GM21423 (cell line): ENCODE measurements around the gene RAB18.
"Not testable (repeated sequence)": the region's sequence is repeated elsewhere in the genome, so short reads cannot be mapped to it uniquely, and the experiment has no call there.

Source experiments
- ATAC-seq: cut with Tn5 transposase; IDR thresholded peaks from one replicate; pipeline ENCODE4 v1.9.1; 2021; ENCODE audit warnings: mild to moderate bottlenecking, moderate library complexity; ENCODE audit not compliant: unreplicated experiment

The RAB18 gene

DNA sequence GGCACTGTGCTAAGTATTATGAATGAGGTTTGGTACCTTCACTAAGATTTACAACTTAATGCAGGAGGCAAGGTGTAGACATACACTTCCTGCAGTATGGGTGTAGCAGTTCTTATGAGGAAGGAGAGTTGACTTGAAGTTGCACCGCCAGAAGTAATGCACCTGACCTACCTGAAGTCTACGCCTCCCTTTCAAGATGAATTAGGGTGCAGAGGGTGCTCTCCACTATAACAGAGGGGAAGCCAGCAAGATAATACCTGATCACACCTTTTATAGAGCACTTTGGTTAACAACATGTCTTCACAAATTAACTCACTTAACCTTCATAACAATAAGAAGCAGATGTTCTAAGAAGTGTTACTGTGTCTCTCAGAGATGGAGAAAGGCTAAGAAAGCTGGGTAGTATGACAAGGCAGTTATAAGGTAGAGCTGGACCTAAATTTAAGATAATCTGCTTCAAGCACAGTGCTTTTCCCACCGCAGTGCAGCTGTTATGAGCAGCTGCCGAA is 552 bp upstream of the RAB18 start:
- no peak for ATAC-seq

DNA sequence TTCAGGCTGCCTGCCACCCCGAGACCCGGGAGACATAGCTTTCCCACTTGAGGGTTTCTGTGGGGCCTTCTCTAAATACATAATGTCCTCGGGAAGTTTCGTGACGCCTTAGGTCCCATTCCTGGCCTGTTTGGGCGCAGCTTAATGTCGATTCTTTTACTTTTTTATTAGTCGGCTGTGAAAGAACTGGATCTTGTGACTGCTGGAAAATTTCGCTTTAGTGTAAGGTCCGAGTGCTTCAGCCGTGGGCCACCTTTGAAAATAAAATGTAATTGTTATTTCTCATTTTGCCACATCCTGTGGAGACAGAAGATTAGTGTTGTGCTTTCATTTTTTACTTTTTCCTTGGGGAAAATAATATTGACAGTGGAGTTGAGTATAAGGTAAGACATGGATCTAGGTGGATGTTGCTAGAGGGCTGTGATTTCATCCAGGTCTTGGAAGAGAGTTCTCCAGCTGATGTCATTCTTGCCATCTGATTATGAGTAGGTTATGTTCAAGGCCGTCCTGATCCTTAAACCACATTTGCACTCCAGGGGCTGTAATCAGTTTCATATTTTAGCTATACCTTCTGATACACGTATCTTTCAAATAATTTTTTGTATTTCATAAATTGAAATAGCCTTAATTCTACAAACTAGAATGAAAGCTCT is 830 bp downstream of the RAB18 start:
- no peak for ATAC-seq

DNA sequence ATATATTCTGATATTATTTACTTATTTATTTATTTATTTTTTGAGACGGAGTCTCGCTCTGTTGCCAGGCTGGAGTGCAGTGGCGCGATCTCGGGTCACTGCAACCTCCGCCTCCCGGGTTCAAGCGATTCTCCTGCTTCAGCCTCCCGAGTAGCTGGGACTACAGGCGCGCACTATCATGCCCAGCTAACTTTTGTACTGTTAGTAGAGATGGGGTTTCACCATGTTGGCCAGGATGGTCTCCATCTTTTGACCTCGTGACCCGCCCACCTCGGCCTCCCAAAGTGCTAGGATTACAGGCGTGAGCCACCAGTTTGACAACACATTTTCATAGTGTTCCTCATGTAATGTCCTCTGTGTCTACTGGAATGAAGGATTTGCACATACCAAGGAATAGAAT is 1.4 kb downstream of the RAB18 start:
- not testable (repeated sequence) for ATAC-seq

- no peak for ATAC-seq
Measured at GRCh38 chr10:27506280-27506679, 2.2 kb downstream of the RAB18 start.

DNA sequence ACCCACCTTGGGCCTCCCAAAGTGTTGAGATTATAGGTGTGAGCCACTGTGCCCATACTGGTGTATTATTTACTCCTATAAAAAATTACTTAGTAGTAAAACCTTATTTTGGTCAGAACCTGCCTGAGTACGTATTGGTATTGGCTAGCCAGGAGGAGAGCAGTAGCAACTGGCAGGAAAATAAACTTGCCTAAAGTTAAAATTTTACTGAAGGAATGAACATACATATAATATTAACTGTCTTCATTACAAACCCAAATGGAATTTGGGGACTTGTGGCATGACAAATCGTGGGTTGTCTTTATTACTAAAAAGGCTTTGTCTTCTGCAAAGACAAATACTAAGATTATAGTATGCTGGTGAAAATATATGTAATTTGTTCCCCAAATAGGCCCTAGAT is 8.4 kb downstream of the RAB18 start:
- no peak for ATAC-seq

DNA sequence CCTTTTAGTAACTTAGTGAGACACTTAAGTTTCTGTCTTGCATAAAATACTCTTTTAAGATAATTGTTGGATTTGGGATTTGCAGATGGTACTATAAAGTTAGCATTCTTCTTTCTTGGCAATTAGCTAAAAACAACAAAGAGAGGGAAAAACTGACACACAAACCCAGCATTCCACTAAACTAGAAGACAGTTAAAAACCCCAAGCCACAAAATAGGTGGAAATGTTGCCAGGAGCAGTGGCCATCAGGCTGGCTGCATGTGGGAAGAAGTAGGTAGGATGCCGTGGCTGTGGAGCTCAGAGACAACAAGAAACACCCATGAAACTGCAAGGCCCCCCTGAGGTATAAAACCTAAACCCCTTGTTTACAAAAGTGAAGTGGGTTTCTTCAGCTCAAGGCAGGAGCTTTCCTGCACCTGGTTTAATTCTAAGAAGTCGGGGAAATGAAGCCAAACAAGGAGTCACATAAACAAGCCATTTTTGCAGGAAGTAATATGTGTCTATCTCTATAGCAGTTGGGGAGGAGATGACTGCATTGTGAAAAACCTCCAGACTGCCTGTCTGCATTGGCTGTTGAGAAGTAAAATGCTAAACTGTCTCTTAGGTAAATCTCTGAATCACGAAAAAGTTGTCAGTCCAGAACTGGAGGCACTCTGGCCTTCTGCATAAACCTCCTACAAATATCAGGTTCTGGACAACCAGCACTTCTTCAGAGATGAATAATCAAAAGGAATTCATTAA is 9.5 kb downstream of the RAB18 start:
- ATAC-seq: no peak

GRCh38 chr10:27514243-27514642 is 10.1 kb downstream of the RAB18 start:
- ATAC-seq: no peak

GRCh38 chr10:27518261-27518660 is 14.2 kb downstream of the RAB18 start:
- no peak for ATAC-seq

DNA sequence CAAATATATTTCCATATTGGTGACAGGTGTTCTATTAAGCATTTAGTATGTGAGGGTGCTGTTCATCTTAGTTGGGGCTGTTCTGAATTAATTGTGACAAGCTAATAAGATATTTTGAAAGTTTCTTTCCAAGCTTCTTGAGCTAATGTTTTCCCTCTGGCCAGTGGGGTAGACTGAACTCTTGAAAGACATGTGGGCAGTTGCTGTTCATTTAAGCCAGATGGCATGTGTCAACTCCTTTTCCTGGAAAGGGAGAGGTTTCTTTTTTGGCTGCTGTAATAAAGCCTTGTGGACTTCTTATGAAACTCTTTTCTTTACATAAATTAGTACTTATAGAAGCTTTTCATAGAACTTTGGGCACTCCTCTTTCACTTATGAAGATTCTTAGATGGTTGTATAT is 21.7 kb downstream of the RAB18 start:
- no peak for ATAC-seq

DNA sequence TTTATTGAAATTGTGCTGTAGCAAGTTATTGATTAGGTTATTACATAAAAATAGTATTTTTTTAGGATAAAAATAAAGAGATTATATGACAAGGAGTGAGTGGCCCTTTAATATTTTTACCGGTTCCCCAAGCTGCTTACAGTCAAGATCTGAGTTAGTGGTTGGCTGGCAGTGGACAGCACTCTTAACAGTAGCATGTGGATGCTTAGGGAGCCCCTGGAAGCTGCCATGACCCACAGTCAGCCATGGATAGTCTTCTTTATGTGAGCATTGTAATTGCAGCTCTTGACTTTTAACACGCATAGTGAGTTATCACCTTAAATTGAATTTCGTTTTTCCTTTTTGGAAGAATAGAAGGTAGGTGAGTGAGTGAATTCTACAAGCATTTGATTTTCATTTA is 22.1 kb downstream of the RAB18 start:
- ATAC-seq: no peak

DNA sequence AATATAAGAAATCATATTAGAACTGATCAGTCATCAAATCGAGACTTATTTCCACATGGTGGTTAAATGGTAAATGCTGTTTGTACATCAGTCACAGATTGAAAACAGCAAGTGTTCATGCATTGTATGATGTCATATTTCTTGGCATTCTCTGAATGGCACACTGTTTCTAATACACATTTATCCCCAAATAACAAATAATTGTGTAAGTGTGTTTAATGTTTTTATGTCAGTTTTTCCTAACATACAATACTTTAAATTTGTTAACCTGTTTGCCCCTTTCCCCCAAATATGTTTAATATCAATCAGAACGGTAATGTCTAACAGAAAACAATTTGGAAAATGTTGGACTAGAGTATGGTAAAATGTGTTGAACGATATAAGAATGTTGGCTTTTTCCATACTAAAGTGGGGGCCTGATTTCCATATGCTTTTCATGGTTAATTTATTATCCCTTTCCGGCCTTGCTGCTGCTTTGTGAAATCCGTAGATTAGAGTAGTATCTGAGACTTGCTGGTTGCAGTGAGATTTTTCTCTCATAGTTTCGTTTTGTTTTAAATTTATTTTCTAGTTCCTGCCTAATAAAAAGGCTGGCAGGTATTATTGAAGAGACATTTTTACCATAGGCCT is 23.7 kb downstream of the RAB18 start:
- no peak for ATAC-seq

DNA sequence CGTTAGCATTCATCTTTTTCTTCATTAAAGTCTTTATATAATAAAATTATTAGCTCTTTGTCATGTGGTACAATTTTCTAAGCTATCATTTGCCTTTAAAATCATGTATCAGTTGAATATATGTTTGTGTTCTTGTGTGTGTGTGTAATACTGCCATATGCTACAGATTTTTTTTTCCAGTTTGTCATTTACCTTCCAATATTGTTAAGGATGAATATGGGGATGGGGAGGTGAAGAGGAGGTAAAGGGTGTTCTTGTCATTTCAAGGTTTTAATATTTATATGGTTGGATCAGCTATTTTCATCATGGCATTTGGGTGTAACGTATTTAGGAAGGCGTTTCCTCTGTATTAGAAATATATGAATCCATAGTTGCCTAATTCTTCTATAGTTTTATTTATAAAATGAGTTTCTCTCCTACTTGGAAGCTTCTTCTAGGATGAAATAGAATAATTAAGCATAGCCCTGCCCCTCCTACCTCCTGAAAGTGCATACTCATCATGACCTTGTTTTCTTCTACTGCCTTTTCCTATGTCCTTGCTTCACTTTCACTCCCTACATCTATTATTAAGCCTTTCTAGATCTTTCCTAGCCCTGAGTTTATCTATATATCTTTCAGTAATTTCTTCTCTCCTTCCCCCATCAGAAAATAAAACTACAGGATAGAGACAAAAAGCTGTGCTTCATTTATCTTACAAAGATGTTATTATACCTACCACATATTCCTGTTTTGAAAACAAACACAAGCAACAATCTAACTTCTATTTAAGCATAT is 25.1 kb downstream of the RAB18 start:
- no peak for ATAC-seq

- no peak for ATAC-seq
Measured at GRCh38 chr10:27530477-27530876, 26.4 kb downstream of the RAB18 start.

GRCh38 chr10:27531336-27531847 is 27.3 kb downstream of the RAB18 start:
- no peak for ATAC-seq

DNA sequence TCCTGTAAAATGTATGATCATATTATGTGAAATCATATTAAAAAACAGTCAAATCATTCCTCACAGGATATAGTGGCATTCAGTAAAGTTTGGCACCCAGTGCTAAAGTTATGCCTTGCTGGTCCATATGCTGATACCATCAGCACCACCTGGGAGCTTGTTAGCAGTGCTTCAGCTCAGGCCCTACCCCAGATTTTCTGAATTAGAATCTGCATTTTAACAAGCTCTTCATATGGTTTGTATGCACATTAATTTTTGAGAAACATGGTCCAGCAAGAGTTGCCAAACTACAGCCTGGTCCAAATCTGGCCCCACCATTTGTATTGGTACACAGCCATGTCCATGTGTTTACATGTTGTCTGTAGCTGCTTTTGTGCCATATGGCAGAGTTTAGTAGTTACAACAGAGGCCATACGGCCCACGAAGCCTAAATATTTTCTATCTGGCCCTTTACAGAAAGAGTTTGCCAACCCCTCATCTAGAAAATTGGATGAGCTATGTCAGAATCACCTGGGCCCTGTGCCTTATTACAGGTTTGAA is 30.1 kb downstream of the RAB18 start:
- no peak for ATAC-seq

GRCh38 chr10:27535317-27535716 is 31.2 kb downstream of the RAB18 start:
- ATAC-seq: no peak

DNA sequence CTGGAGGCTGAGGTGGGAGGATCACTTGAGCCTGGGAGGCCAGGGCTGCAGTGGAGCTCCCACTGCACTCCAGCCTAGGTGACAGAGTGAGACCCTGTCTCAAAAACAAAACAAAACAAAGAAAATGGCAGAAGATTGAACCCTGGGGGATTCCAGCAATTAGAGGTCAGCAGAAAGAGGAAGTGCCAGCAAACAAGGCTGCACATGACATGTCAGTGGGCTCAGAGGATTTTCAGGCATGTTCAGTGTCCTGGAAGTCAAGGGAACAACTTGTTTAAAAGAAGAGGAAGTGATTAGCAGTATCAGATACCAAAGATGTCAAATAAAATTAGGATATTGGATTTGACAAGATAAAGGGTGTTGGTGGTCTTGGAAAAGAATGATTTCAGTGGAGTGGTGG is 32.3 kb downstream of the RAB18 start:
- ATAC-seq: no peak

- ATAC-seq: no peak
Measured at GRCh38 chr10:27537166-27537565, 33.1 kb downstream of the RAB18 start.

DNA sequence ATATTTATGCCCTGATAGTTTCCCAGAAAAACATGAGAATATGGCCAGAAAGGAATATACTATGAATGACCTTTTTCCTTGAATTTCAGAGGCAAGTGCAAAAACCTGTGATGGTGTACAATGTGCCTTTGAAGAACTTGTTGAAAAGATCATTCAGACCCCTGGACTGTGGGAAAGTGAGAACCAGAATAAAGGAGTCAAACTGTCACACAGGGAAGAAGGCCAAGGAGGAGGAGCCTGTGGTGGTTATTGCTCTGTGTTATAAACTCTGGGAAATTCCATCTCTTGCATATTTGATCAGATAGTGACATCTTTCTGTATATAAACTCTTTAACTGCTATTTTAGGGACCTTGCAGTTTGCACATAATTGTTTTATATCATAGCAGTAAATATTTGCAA is 33.7 kb downstream of the RAB18 start:
- ATAC-seq: no peak

GRCh38 chr10:27540672-27541071 is 36.6 kb downstream of the RAB18 start:
- no peak for ATAC-seq
